Suprapubic skin (tissue), 4 donors: ENCODE data around the gene CASK. TPM values are rescaled to one million over a fixed set of nuclear protein-coding genes. Genes with fewer than 3 reads are reported as not detected.

Source experiments
- DNase-seq, 2 donors: peaks; one replicate each; pipeline ENCODE4 v3.0.0-alpha.2; 2019; ENCODE audit warnings: low spot score in 2 of 2
- H3K27ac ChIP-seq: fragments of 200-600 bp; sonication (generic); one replicate; pipeline ENCODE4 v1.5.1; 2019
- H3K27me3 ChIP-seq: fragments of 200-600 bp; sonication (generic); one replicate; pipeline ENCODE4 v1.5.1; 2019
- H3K36me3 ChIP-seq: fragments of 200-600 bp; sonication (generic); one replicate; pipeline ENCODE4 v1.5.1; 2019
- H3K4me1 ChIP-seq: fragments of 200-600 bp; sonication (generic); one replicate; pipeline ENCODE4 v1.5.1; 2019
- H3K4me3 ChIP-seq: fragments of 200-600 bp; sonication (generic); one replicate; pipeline ENCODE4 v1.5.1; 2019; ENCODE audit warnings: mild to moderate bottlenecking
- H3K9me3 ChIP-seq: fragments of 200-600 bp; sonication (generic); one replicate; pipeline ENCODE4 v1.5.1; 2019
- CTCF ChIP-seq, 2 donors: fragments of 200-600 bp in 1 of 2; fragments of 450-650 bp in 1 of 2; sonication (generic) in 1 of 2; IDR thresholded peaks; one replicate each; pipeline ENCODE4 v1.5.1; 2016 to 2019; ENCODE audit warnings: antibody characterized with exemption in 2 of 2, mild to moderate bottlenecking in 1 of 2, moderate library complexity in 1 of 2
- EP300 ChIP-seq: sonication (generic); formaldehyde crosslinking; IDR thresholded peaks from one replicate; pipeline ENCODE4 v1.6.1; 2017; ENCODE audit warnings: antibody characterized with exemption
- POLR2A ChIP-seq, 2 donors: fragments of 450-650 bp; IDR thresholded peaks; one replicate each; pipeline ENCODE4 v1.6.1; 2017; ENCODE audit warnings: antibody characterized with exemption in 2 of 2, mild to moderate bottlenecking in 2 of 2, moderate library complexity in 2 of 2
- POLR2AphosphoS5 ChIP-seq, 3 donors: sonication (generic); formaldehyde crosslinking; IDR thresholded peaks; one replicate each; pipeline ENCODE4 v1.6.1; 2017; ENCODE audit warnings: antibody characterized with exemption in 3 of 3
- WGBS: methylation state at CpG from one replicate; pipeline ENCODE4 v1.1.5; 2018; 5-methylcytosine and 5-hydroxymethylcytosine counted together
- total RNA-seq, 4 donors: library from RNA; depleted of rRNA; stranded (reverse); fragments of >200 nt; gene quantifications; one replicate each; pipeline ENCODE4 v1.1.0, GENCODE V29; 2016

CASK gene
- total RNA-seq, 4 donors from 2014 or later, result 19.4 to 28.6 (median 25.3) TPM

- Histone ChIP-seq H3K36me3 (no peaks in the 10 kb centered on the region), H3K9me3 (no peaks in the 10 kb centered on the region), H3K27ac (no peak overlapping the region), H3K27me3 (no peaks in the 10 kb centered on the region), H3K4me1 (no peaks in the 10 kb centered on the region), H3K4me3 (no peak overlapping the region)
- no peak for TF ChIP-seq POLR2AphosphoS5 (IDR thresholded peaks at IDR 0.05)
- no peak for TF ChIP-seq POLR2A (IDR thresholded peaks at IDR 0.05)
- TF ChIP-seq CTCF (IDR thresholded peaks at IDR 0.05), result no peak
- TF ChIP-seq EP300, result no peak
- DNase-seq, result no peak
Observed at GRCh38 chrX:41761702-41762101, 161.7 kb downstream of the CASK start.

- Histone ChIP-seq H3K27ac (no peak overlapping the region), H3K4me1 (no peaks in the 10 kb centered on the region), H3K4me3 (no peak overlapping the region), H3K36me3 (no peaks in the 10 kb centered on the region), H3K27me3 (no peaks in the 10 kb centered on the region), H3K9me3 (no peaks in the 10 kb centered on the region)
- 49% methylated on average over 3 of the region's 3 CpGs for WGBS
- no peak for DNase-seq
- TF ChIP-seq EP300 (no peak), POLR2AphosphoS5 (IDR thresholded peaks at IDR 0.05) (no peak)
Observed at GRCh38 chrX:41761169-41761568, 162.2 kb downstream of the CASK start.

GRCh38 chrX:41759817-41760216 is 163.5 kb downstream of the CASK start:
- no peaks in the 10 kb centered on the region for H3K4me1 ChIP-seq
- H3K4me3 ChIP-seq, result no peak overlapping the region
- WGBS, result 49% methylated on average over 3 of the region's 3 CpGs
- no peaks in the 10 kb centered on the region for H3K36me3 ChIP-seq
- no peak overlapping the region for H3K27ac ChIP-seq
- H3K27me3 ChIP-seq, result no peaks in the 10 kb centered on the region
- TF ChIP-seq CTCF (IDR thresholded peaks at IDR 0.05) (no peak), POLR2A (IDR thresholded peaks at IDR 0.05) (no peak), EP300 (no peak), POLR2AphosphoS5 (IDR thresholded peaks at IDR 0.05) (no peak)
- DNase-seq, result no peak
- no peaks in the 10 kb centered on the region for H3K9me3 ChIP-seq

GRCh38 chrX:41758401-41758800 is 165.0 kb downstream of the CASK start:
- Histone ChIP-seq H3K4me3 (no peak overlapping the region), H3K27ac (no peak overlapping the region), H3K4me1 (no peaks in the 10 kb centered on the region), H3K36me3 (no peaks in the 10 kb centered on the region), H3K9me3 (no peaks in the 10 kb centered on the region), H3K27me3 (no peaks in the 10 kb centered on the region)
- TF ChIP-seq EP300 (no peak), POLR2AphosphoS5 (IDR thresholded peaks at IDR 0.05) (no peak), POLR2A (IDR thresholded peaks at IDR 0.05) (no peak), CTCF (IDR thresholded peaks at IDR 0.05) (no peak)
- no peak for DNase-seq
- 91% methylated on average over 2 of the region's 2 CpGs for WGBS

GRCh38 chrX:41750716-41751115 is 172.6 kb downstream of the CASK start:
- Histone ChIP-seq H3K27ac (no peak overlapping the region), H3K4me1 (no peaks in the 10 kb centered on the region), H3K4me3 (no peak overlapping the region), H3K27me3 (no peaks in the 10 kb centered on the region), H3K36me3 (no peaks in the 10 kb centered on the region), H3K9me3 (no peaks in the 10 kb centered on the region)
- TF ChIP-seq CTCF (IDR thresholded peaks at IDR 0.05) (no peak), POLR2AphosphoS5 (IDR thresholded peaks at IDR 0.05) (no peak), POLR2A (IDR thresholded peaks at IDR 0.05) (no peak), EP300 (no peak)
- DNase-seq, result no peak
- WGBS, result 63% methylated on average over 3 of the region's 3 CpGs

- no peak for DNase-seq
- no peak for TF ChIP-seq POLR2A (IDR thresholded peaks at IDR 0.05)
- TF ChIP-seq EP300, result no peak
- TF ChIP-seq CTCF (IDR thresholded peaks at IDR 0.05), result no peak
- TF ChIP-seq POLR2AphosphoS5 (IDR thresholded peaks at IDR 0.05), result no peak
- H3K36me3 ChIP-seq, result no peaks in the 10 kb centered on the region
- H3K4me3 ChIP-seq, result no peak overlapping the region
- no peaks in the 10 kb centered on the region for H3K9me3 ChIP-seq
- no peak overlapping the region for H3K27ac ChIP-seq
- no peaks in the 10 kb centered on the region for H3K27me3 ChIP-seq
- H3K4me1 ChIP-seq, result no peaks in the 10 kb centered on the region
- WGBS, result 71% methylated on average over 1 of the region's 1 CpG
Observed at GRCh38 chrX:41739871-41740270, 183.5 kb downstream of the CASK start.
